Suppressor macrophage (primary cell): Measurements from ENCODE around the gene BMERB1.
"Not testable (repeated sequence)": the region's sequence is repeated elsewhere in the genome, so short reads cannot be mapped to it uniquely, and the experiment has no call there.

ENCODE experiments used
- DNase-seq, 4 experiments: peaks; one replicate each; pipeline ENCODE4 v3.0.0-alpha.2; 2020 to 2022

Gene BMERB1

GRCh38 chr16:15464401-15465186, 30.2 kb downstream of the BMERB1 start:
- no peak for DNase-seq

- no peak for DNase-seq
Measured at GRCh38 chr16:15466131-15466530, 31.7 kb downstream of the BMERB1 start.

- DNase-seq: peak in 2 of 4 experiments; percentile 23 to 25
Measured at GRCh38 chr16:15466886-15467781, 32.7 kb downstream of the BMERB1 start.

- not testable (repeated sequence) for DNase-seq
Measured at GRCh38 chr16:15476971-15477370, 42.6 kb downstream of the BMERB1 start.

- DNase-seq: no peak
Measured at GRCh38 chr16:15477802-15478201, 43.4 kb downstream of the BMERB1 start.

GRCh38 chr16:15482068-15482747, 47.8 kb downstream of the BMERB1 start:
- DNase-seq: peak; percentile 53 to 76 (median 63)

GRCh38 chr16:15482748-15483298, 48.4 kb downstream of the BMERB1 start:
- no peak for DNase-seq

- DNase-seq: peak in 3 of 4 experiments; percentile 44 to 67 (median 64)
Measured at GRCh38 chr16:15483857-15484256, 49.5 kb downstream of the BMERB1 start.

- no peak for DNase-seq
Measured at GRCh38 chr16:15484662-15485061, 50.3 kb downstream of the BMERB1 start.

GRCh38 chr16:15485175-15485574, 50.8 kb downstream of the BMERB1 start:
- DNase-seq: no peak

GRCh38 chr16:15486661-15487060, 52.3 kb downstream of the BMERB1 start:
- no peak for DNase-seq

- DNase-seq: peak in 1 of 4 experiments; percentile 12
Measured at GRCh38 chr16:15487336-15488284, 53.2 kb downstream of the BMERB1 start.

GRCh38 chr16:15489016-15489415, 54.6 kb downstream of the BMERB1 start:
- DNase-seq: no peak

- no peak for DNase-seq
Measured at GRCh38 chr16:15490123-15490711, 55.8 kb downstream of the BMERB1 start.

- peak; percentile 55 to 77 (median 66) for DNase-seq
Measured at GRCh38 chr16:15491411-15491810, 57.0 kb downstream of the BMERB1 start.

GRCh38 chr16:15492091-15492740, 57.8 kb downstream of the BMERB1 start:
- DNase-seq: peak; percentile 28 to 65 (median 53)

- DNase-seq: peak in 3 of 4 experiments; percentile 20 to 37 (median 29)
Measured at GRCh38 chr16:15493466-15494180, 59.2 kb downstream of the BMERB1 start.

GRCh38 chr16:15494236-15494635, 59.8 kb downstream of the BMERB1 start:
- peak in 2 of 4 experiments; percentile 42 to 53 for DNase-seq

- no peak for DNase-seq
Measured at GRCh38 chr16:15495898-15496297, 61.5 kb downstream of the BMERB1 start.
